IMR-90 (cell line): ENCODE data around the gene GALNT9. TPM values are rescaled to one million over a fixed set of nuclear protein-coding genes. Genes with fewer than 3 reads are reported as not detected.

Source experiments
- ATAC-seq: fragments of 200-7000 bp; cut with Tn5 transposase; 2 replicates; pipeline ENCODE4 v1.9.1; 2020; ENCODE audit warnings: low read depth, mild to moderate bottlenecking, moderate library complexity
- BruUV-seq: library from RNA; stranded (reverse); fragments of 400-500 nt; replicated peaks from 2 replicates; lab custom pipeline; 2021; lab: Mats Ljungman, UMichigan
- CTCF ChIA-PET: fragments of 300-600 bp; formaldehyde crosslinking; extraction: SDS; loops from one replicate; lab custom pipeline; 2021; ENCODE audit warnings: antibody characterized with exemption; lab: Yijun Ruan, JAX
- POLR2A ChIA-PET: fragments of 300-600 bp; sonication (Branson Sonifier 250); formaldehyde crosslinking; loops from one replicate; lab custom pipeline; 2022; ENCODE audit warnings: antibody characterized with exemption; ENCODE audit not compliant: unreplicated experiment; lab: Charles Lee
- DNase-seq: peaks from one replicate; pipeline ENCODE4 v3.0.0; 2013
- H2AFZ ChIP-seq: replicated peaks from 2 replicates; pipeline ENCODE3; 2013; ENCODE audit warnings: low read length, mild to moderate bottlenecking; ENCODE audit not compliant: poor library complexity
- H2AK5ac ChIP-seq: 2 replicates; pipeline ENCODE4 v1.6.1; 2013; ENCODE audit warnings: low read depth, low read length, inconsistent platforms
- H2AK9ac ChIP-seq: replicated peaks from 2 replicates; pipeline ENCODE3; 2013; ENCODE audit warnings: mild to moderate bottlenecking, low read depth, low read length, moderate library complexity; ENCODE audit not compliant: poor library complexity
- H2BK120ac ChIP-seq: 2 replicates; pipeline ENCODE4 v1.6.1; 2013; ENCODE audit warnings: low read depth, low read length, inconsistent platforms
- H2BK15ac ChIP-seq: 3 replicates; pipeline ENCODE4 v1.6.1; 2013; ENCODE audit warnings: low read depth, low read length, inconsistent platforms
- H2BK20ac ChIP-seq: 2 replicates; pipeline ENCODE4 v1.6.1; 2013; ENCODE audit warnings: low read depth, mild to moderate bottlenecking, inconsistent platforms, low read length, moderate library complexity
- H2BK5ac ChIP-seq: 2 replicates; pipeline ENCODE4 v1.6.1; 2013; ENCODE audit warnings: mild to moderate bottlenecking, low read depth, low read length, inconsistent platforms; ENCODE audit not compliant: poor library complexity, severe bottlenecking
- H3K14ac ChIP-seq: replicated peaks from 2 replicates; pipeline ENCODE4 v1.6.1; 2013; ENCODE audit warnings: low read depth, low read length, inconsistent platforms
- H3K18ac ChIP-seq: 2 replicates; pipeline ENCODE4 v1.6.1; 2013; ENCODE audit warnings: low read depth, low read length, control low read depth
- H3K23ac ChIP-seq: 2 replicates; pipeline ENCODE4 v1.6.1; 2013; ENCODE audit warnings: low read depth, low read length, inconsistent platforms
- H3K27ac ChIP-seq: 2 replicates; pipeline ENCODE4 v1.5.1; 2013; ENCODE audit warnings: mild to moderate bottlenecking, control low read depth, low read length; ENCODE audit not compliant: insufficient read depth
- H3K27me3 ChIP-seq: 2 replicates; pipeline ENCODE4 v1.6.1; 2013; ENCODE audit warnings: low read length; ENCODE audit not compliant: control insufficient read depth, insufficient read depth
- H3K36me3 ChIP-seq: 2 replicates; pipeline ENCODE4 v1.6.1; 2013; ENCODE audit warnings: low read length, mixed read lengths; ENCODE audit not compliant: control insufficient read depth, insufficient read depth
- H3K4ac ChIP-seq: 2 replicates; pipeline ENCODE4 v1.6.1; 2013; ENCODE audit warnings: low read depth, low read length, inconsistent platforms
- H3K4me1 ChIP-seq: 2 replicates; pipeline ENCODE4 v1.6.1; 2013; ENCODE audit warnings: low read length, mixed read lengths; ENCODE audit not compliant: control insufficient read depth, insufficient read depth
- H3K4me2 ChIP-seq: 2 replicates; pipeline ENCODE4 v1.6.1; 2013; ENCODE audit warnings: low read depth, mild to moderate bottlenecking, control low read depth, low read length, moderate library complexity
- H3K4me3 ChIP-seq: 2 replicates; pipeline ENCODE4 v1.5.1; 2013; ENCODE audit warnings: low read depth, mild to moderate bottlenecking, control low read depth, low read length, moderate library complexity; ENCODE audit not compliant: insufficient read depth
- H3K56ac ChIP-seq: 2 replicates; pipeline ENCODE4 v1.6.1; 2013; ENCODE audit warnings: low read length, inconsistent platforms; ENCODE audit not compliant: insufficient read depth; ENCODE audit errors: extremely low read depth
- H3K79me1 ChIP-seq, 2 experiments: 2 replicates each; pipeline ENCODE4 v1.6.1; 2013; ENCODE audit warnings: low read length in 2 of 2, inconsistent platforms in 1 of 2, low read depth in 1 of 2
- H3K9ac ChIP-seq: 2 replicates; pipeline ENCODE4 v1.6.1; 2013; ENCODE audit warnings: low read depth, low read length, control low read depth
- H3K9me1 ChIP-seq: 2 replicates; pipeline ENCODE4 v1.6.1; 2013; ENCODE audit warnings: low read length, inconsistent platforms; ENCODE audit not compliant: insufficient read depth
- H3K9me3 ChIP-seq: 2 replicates; pipeline ENCODE4 v1.6.1; 2013; ENCODE audit warnings: low read length; ENCODE audit not compliant: control insufficient read depth, insufficient read depth
- H4K20me1 ChIP-seq: 2 replicates; pipeline ENCODE4 v1.6.1; 2013; ENCODE audit warnings: low read length, inconsistent platforms; ENCODE audit not compliant: insufficient read depth
- H4K5ac ChIP-seq: 2 replicates; pipeline ENCODE4 v1.6.1; 2013; ENCODE audit warnings: mild to moderate bottlenecking, low read depth, low read length, control low read depth
- H4K8ac ChIP-seq, 2 experiments: 2 replicates each; pipeline ENCODE4 v1.6.1; 2013; ENCODE audit warnings: low read depth in 2 of 2, low read length in 2 of 2, control low read depth in 1 of 2, inconsistent platforms in 1 of 2
- H4K91ac ChIP-seq: 2 replicates; pipeline ENCODE4 v1.6.1; 2013; ENCODE audit warnings: low read depth, low read length, inconsistent platforms; ENCODE audit not compliant: insufficient read depth
- BHLHE40 ChIP-seq: fragments of 150-350 bp; IDR thresholded peaks from 2 replicates; pipeline ENCODE4 v1.6.1; 2016; ENCODE audit warnings: mild to moderate bottlenecking, low read depth, low read length
- CEBPB ChIP-seq: IDR thresholded peaks from 2 replicates; pipeline ENCODE4 v1.6.1; 2012; ENCODE audit warnings: low read depth, low read length, improper control_type of control experiment
- CHD1 ChIP-seq: IDR thresholded peaks from 2 replicates; pipeline ENCODE4 v1.6.1; 2012; ENCODE audit warnings: low read depth, low read length, improper control_type of control experiment
- CTCF ChIP-seq: conservative IDR thresholded peaks from 2 replicates; pipeline ENCODE4 v1.5.1; 2012; ENCODE audit warnings: mild to moderate bottlenecking, low read depth, low read length, improper control_type of control experiment
- ELK1 ChIP-seq: fragments of 150-350 bp; IDR thresholded peaks from 2 replicates; pipeline ENCODE4 v1.6.1; 2016; ENCODE audit warnings: low read depth, mild to moderate bottlenecking, low read length, moderate library complexity, borderline replicate concordance
- FOS ChIP-seq: fragments of 150-350 bp; IDR thresholded peaks from 2 replicates; pipeline ENCODE4 v1.6.1; 2016; ENCODE audit warnings: low read depth, low read length
- MAFK ChIP-seq: IDR thresholded peaks from 2 replicates; pipeline ENCODE4 v1.6.1; 2012; ENCODE audit warnings: low read depth, low read length, improper control_type of control experiment
- MXI1 ChIP-seq: IDR thresholded peaks from 2 replicates; pipeline ENCODE4 v1.6.1; 2012; ENCODE audit warnings: low read depth, mild to moderate bottlenecking, low read length, moderate library complexity, borderline replicate concordance
- NFE2L2 ChIP-seq: fragments of 150-350 bp; IDR thresholded peaks from 2 replicates; pipeline ENCODE4 v1.6.1; 2016; ENCODE audit warnings: low read depth, mild to moderate bottlenecking, low read length
- POLR2A ChIP-seq: IDR thresholded peaks from 2 replicates; pipeline ENCODE4 v1.6.1; 2012; ENCODE audit warnings: mild to moderate bottlenecking, low read depth, low read length
- RAD21 ChIP-seq: IDR thresholded peaks from 2 replicates; pipeline ENCODE4 v1.6.1; 2012; ENCODE audit warnings: low read length, improper control_type of control experiment
- RCOR1 ChIP-seq: IDR thresholded peaks from 2 replicates; pipeline ENCODE4 v1.6.1; 2012; ENCODE audit warnings: mild to moderate bottlenecking, low read length, improper control_type of control experiment; ENCODE audit not compliant: insufficient replicate concordance
- RFX5 ChIP-seq: IDR thresholded peaks from 2 replicates; pipeline ENCODE4 v1.8.0; 2012; ENCODE audit warnings: low read depth, mild to moderate bottlenecking, low read length, moderate library complexity
- SMC3 ChIP-seq: fragments of 150-350 bp; IDR thresholded peaks from 2 replicates; pipeline ENCODE4 v1.6.1; 2016; ENCODE audit warnings: low read depth, mild to moderate bottlenecking, antibody characterized with exemption, low read length, moderate library complexity
- USF2 ChIP-seq: fragments of 150-350 bp; IDR thresholded peaks from 2 replicates; pipeline ENCODE4 v1.6.1; 2017; ENCODE audit warnings: mild to moderate bottlenecking, antibody characterized with exemption, low read length, low read depth
- WGBS, 2 experiments: methylation state at CpG; one replicate each; pipeline versions ENCODE4 v1.1.5 to v1.1.7; 2013; ENCODE audit warnings: missing lambda C conversion rate in 2 of 2; ENCODE audit not compliant: insufficient read length in 1 of 2; ENCODE audit errors: extremely low coverage in 2 of 2; 5-methylcytosine and 5-hydroxymethylcytosine counted together
- dilution Hi-C: fragments of 300-500 bp; cut with HindIII; formaldehyde crosslinking; loops from one replicate; pipeline ENCODE4 v1.14.3; 2018; ENCODE audit warnings: low sequenced_read_pairs; ENCODE audit not compliant: unreplicated experiment
- in situ Hi-C: fragments of 300-500 bp; cut with MboI; formaldehyde crosslinking; loops from 3 replicates; pipeline ENCODE4 v1.14.3; 2019; ENCODE audit warnings: low sequenced_read_pairs, inconsistent platforms, mixed read lengths
- intact Hi-C: fragments of 100-400 bp; cut with micrococcal nuclease; formaldehyde crosslinking; loops from 2 replicates; pipeline ENCODE4 v1.10.0; 2022
- polyA plus RNA-seq, 3 experiments: library from polyadenylated mRNA; depleted of rRNA; stranded (reverse); fragments of >200 nt; gene quantifications; 2 replicates each; pipeline ENCODE4 v1.2.3, GENCODE V29; 2012; ENCODE audit warnings: low replicate concordance in 1 of 3
- total RNA-seq: library from RNA; depleted of rRNA; stranded (reverse); fragments of >200 nt; gene quantifications from 2 replicates; pipeline ENCODE4 v1.2.3, GENCODE V29; 2012

Gene GALNT9
- total and polyA plus RNA-seq, 2 of the 4 experiments (the other 2 are of a cell fraction) = under 0.01 to 0.12 TPM

GRCh38 chr12:132187646-132188450, 141.5 kb downstream of the GALNT9 start:
- Histone ChIP-seq H3K18ac (no peak overlapping the region), H3K79me1 (no peaks in the 10 kb centered on the region), H2BK120ac (no peak overlapping the region), H2AK9ac (no peak overlapping the region), H4K20me1 (no peaks in the 10 kb centered on the region; the same call in 1 of the 2 replicates), H3K23ac (no peak overlapping the region), H3K14ac (no peak overlapping the region), H3K9me1 (no peaks in the 10 kb centered on the region), H4K5ac (no peak overlapping the region), H3K27me3 (peaks cover 20% of the 10 kb centered on the region), H3K4me1 (peaks cover 5% of the 10 kb centered on the region; the same call in 1 of the 2 replicates), H2AFZ (no peak overlapping the region), H2AK5ac (no peak overlapping the region), H4K8ac (no peak overlapping the region), H3K56ac (no peak overlapping the region), H3K4ac (no peak overlapping the region), H2BK20ac (no peak overlapping the region), H3K36me3 (no peaks in the 10 kb centered on the region), H3K9ac (no peak overlapping the region), H4K91ac (no peak overlapping the region), H3K4me3 (no peak overlapping the region), H3K4me2 (no peak overlapping the region), H2BK5ac (no peak overlapping the region), H3K9me3 (no peaks in the 10 kb centered on the region; the same call in 1 of the 2 replicates), H2BK15ac (no peak overlapping the region), H3K27ac (no peak overlapping the region)
- in situ Hi-C loops = no loop called here
- DNase-seq (no peak), ATAC-seq (no peak)
- intact Hi-C loops = no loop called here
- 95% methylated on average over 10 of the region's 35 CpGs; no CpG with 5 or more reads in 1 of the 2 experiments for WGBS, 2 experiments
- dilution Hi-C loops = no loop called here
- ChIA-PET POLR2A (no interaction called here), CTCF (no interaction called here)
- BruUV-seq = no TSS peak
- TF ChIP-seq NFE2L2 (no peak), USF2 (no peak), FOS (no peak), CHD1 (no peak), RCOR1 (no peak), SMC3 (no peak), MAFK (no peak), CEBPB (no peak), RFX5 (no peak), RAD21 (no peak), MXI1 (no peak), BHLHE40 (no peak), CTCF (no peak), POLR2A (no peak), ELK1 (no peak)
